ENCODE measurements around the gene CASQ2.
A peak's percentile ranks its signal among the peaks of the same experiment; 100 is the strongest.
"Not testable (repeated sequence)": the region's sequence is repeated elsewhere in the genome, so short reads cannot be mapped to it uniquely, and the experiment has no call there.

Gene CASQ2

DNA sequence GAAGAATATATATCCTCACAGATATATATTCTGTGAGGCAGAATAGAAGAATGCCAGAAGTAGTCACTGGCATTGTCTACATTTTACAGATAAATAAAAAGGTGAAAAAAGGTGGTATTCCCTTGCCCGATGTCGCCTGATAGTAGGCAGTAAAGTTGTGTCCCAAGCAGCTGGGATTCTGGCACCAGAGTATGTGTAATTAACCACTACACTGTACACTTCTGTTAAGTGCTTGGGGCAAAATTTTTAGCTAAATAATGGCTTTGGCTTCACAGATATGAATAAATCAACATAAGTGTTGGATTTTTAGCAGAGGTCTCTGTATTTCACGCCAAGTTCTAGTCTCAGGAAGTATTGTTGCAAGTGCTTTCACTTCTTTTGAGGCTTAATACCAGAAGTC lies 13.3 kb upstream of the CASQ2 start:
- TF ChIP-seq CTCF (IDR thresholded peaks at IDR 0.05), result no peak
- TF ChIP-seq ZFX (IDR thresholded peaks at IDR 0.05; ENCODE audit: borderline replicate concordance), result no peak
- no peak overlapping the region for H3K27ac ChIP-seq

GRCh38 chr1:115781343-115781742 lies 12.8 kb upstream of the CASQ2 start:
- TF ChIP-seq ZFX (IDR thresholded peaks at IDR 0.05; ENCODE audit: borderline replicate concordance) (no peak), CTCF (IDR thresholded peaks at IDR 0.05) (no peak)
- H3K27ac ChIP-seq, result no peak overlapping the region

- not testable (repeated sequence) for H3K27ac ChIP-seq
These were observed 12.1 kb upstream of the CASQ2 start for GRCh38 chr1:115780655-115781054.

- H3K27ac ChIP-seq, result not testable (repeated sequence)
These were observed 10.6 kb upstream of the CASQ2 start for GRCh38 chr1:115779075-115779474.

GRCh38 chr1:115771847-115772457 lies 3.4 kb upstream of the CASQ2 start:
- H3K27ac ChIP-seq, result no peak overlapping the region
- TF ChIP-seq CTCF (IDR thresholded peaks at IDR 0.05) (peak; percentile 75), ZFX (IDR thresholded peaks at IDR 0.05; ENCODE audit: borderline replicate concordance) (no peak)

- no peak overlapping the region for H3K27ac ChIP-seq
- TF ChIP-seq CTCF (IDR thresholded peaks at IDR 0.05), result no peak
- no peak for TF ChIP-seq ZFX (IDR thresholded peaks at IDR 0.05; ENCODE audit: borderline replicate concordance)
These were observed 2.8 kb upstream of the CASQ2 start for GRCh38 chr1:115771094-115771846.

DNA sequence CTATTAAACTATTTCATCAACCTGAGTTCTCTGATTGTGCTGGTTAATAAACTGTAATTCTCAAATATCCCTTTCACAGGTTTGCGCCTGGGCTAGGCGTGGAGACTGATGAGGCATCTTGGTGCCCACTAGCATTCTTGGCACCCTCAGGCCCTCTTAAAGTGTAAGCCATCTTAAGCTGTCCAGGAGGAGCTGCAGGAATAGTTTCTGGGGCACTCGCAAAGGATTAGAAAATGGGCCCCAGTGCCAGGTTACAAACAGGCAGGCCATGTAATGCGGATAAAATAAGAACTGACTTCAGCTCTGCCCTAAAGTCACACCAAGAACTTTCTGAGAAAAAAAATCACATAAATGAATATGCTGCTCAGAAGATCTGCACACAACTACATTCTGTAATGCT lies 1.1 kb downstream of the CASQ2 start:
- no peak for TF ChIP-seq ZFX (IDR thresholded peaks at IDR 0.05; ENCODE audit: borderline replicate concordance)
- no peak overlapping the region for H3K27ac ChIP-seq

DNA sequence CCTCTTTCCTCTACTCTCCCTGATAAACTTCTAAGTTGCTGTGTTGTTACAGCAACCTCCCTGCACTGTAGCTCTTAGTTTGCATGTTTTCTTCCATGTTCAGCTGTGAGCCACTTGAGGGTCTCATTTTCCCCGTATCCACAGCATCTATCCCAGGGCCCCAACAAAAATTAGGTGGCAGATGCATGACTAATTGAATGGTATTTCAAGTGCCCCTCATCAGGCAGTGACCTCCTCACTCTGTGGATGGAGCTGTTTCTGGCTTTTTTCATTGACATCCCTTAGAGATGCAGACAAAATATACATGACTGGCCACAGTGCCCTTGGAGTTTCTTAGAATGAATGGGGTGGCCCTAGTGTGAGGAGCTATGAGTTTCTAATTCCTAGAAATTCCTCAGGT lies 3.4 kb downstream of the CASQ2 start:
- no peak overlapping the region for H3K27ac ChIP-seq
- TF ChIP-seq CTCF (IDR thresholded peaks at IDR 0.05), result no peak
- no peak for TF ChIP-seq ZFX (IDR thresholded peaks at IDR 0.05; ENCODE audit: borderline replicate concordance)

- H3K27ac ChIP-seq, result no peak overlapping the region
- TF ChIP-seq CTCF (IDR thresholded peaks at IDR 0.05) (peak; percentile 48; the same call in 1 of the 2 replicates), ZFX (IDR thresholded peaks at IDR 0.05; ENCODE audit: borderline replicate concordance) (no peak)
These were observed 4.0 kb downstream of the CASQ2 start for GRCh38 chr1:115764541-115764940.
